ENCODE results near the gene UQCRQ.

- TF ChIP-seq CTCF (conservative IDR thresholded peaks at IDR 0.05): no peak
- no peak for TF ChIP-seq ZFX (IDR thresholded peaks at IDR 0.05)
Measured at GRCh38 chr5:132838516-132839282, 27.7 kb upstream of the UQCRQ start.
